MM.1S (cell line): ENCODE measurements around the gene KRT80.

Experiments used
- DNase-seq: peaks from one replicate; pipeline ENCODE4 v3.0.0-alpha.2; 2015
- H2AFZ ChIP-seq: fragments of 300-600 bp; sonication (generic); 2 replicates; pipeline ENCODE4 v1.6.0; 2016; ENCODE audit warnings: antibody characterized with exemption, low read length
- H3F3A ChIP-seq: fragments of 300-600 bp; sonication (generic); 2 replicates; pipeline ENCODE4 v1.6.1; 2016; ENCODE audit warnings: mild to moderate bottlenecking, antibody characterized with exemption, low read length, moderate library complexity, mixed read lengths; ENCODE audit not compliant: insufficient read depth
- H3K27ac ChIP-seq: fragments of 300-600 bp; sonication (generic); 2 replicates; pipeline ENCODE4 v1.5.1; 2016; ENCODE audit warnings: mild to moderate bottlenecking, low read length
- H3K27me3 ChIP-seq: fragments of 300-600 bp; sonication (generic); replicated peaks from 2 replicates; pipeline ENCODE4 v1.6.0; 2016; ENCODE audit warnings: low read length; ENCODE audit not compliant: insufficient read depth
- H3K36me3 ChIP-seq: fragments of 300-600 bp; sonication (generic); replicated peaks from 2 replicates; pipeline ENCODE4 v1.6.1; 2016; ENCODE audit warnings: mild to moderate bottlenecking, low read length, mixed read lengths; ENCODE audit not compliant: insufficient read depth
- H3K4me1 ChIP-seq: fragments of 300-600 bp; sonication (generic); 2 replicates; pipeline ENCODE4 v1.6.1; 2016; ENCODE audit warnings: low read length, mixed read lengths
- H3K4me2 ChIP-seq: fragments of 300-600 bp; sonication (generic); 2 replicates; pipeline ENCODE4 v1.6.0; 2016; ENCODE audit warnings: low read depth, low read length
- H3K4me3 ChIP-seq: fragments of 300-600 bp; sonication (generic); 2 replicates; pipeline ENCODE4 v1.5.1; 2016; ENCODE audit warnings: low read length, mixed read lengths
- H3K79me2 ChIP-seq: fragments of 300-600 bp; sonication (generic); 2 replicates; pipeline ENCODE4 v1.6.1; 2016; ENCODE audit warnings: mixed run types, low read length, mixed read lengths
- H3K9ac ChIP-seq: fragments of 300-600 bp; sonication (generic); 2 replicates; pipeline ENCODE4 v1.6.1; 2016; ENCODE audit warnings: low read length, mixed read lengths
- H3K9me2 ChIP-seq: fragments of 300-600 bp; sonication (generic); replicated peaks from 2 replicates; pipeline ENCODE4 v1.6.1; 2016; ENCODE audit warnings: mild to moderate bottlenecking, low read length, mixed read lengths; ENCODE audit not compliant: insufficient read depth
- H3K9me3 ChIP-seq: fragments of 300-600 bp; sonication (generic); replicated peaks from 2 replicates; pipeline ENCODE4 v1.6.1; 2016; ENCODE audit warnings: mild to moderate bottlenecking, low read length, mixed read lengths; ENCODE audit not compliant: insufficient read depth
- H4K20me1 ChIP-seq: fragments of 300-600 bp; sonication (generic); 2 replicates; pipeline ENCODE4 v1.6.1; 2016; ENCODE audit warnings: mild to moderate bottlenecking, low read length, moderate library complexity, mixed read lengths; ENCODE audit not compliant: insufficient read depth
- CTCF ChIP-seq: fragments of 300-600 bp; sonication (generic); IDR thresholded peaks from 2 replicates; pipeline ENCODE4 v1.5.1; 2016; ENCODE audit warnings: antibody characterized with exemption, low read length, mixed read lengths
- EZH2 ChIP-seq: fragments of 300-600 bp; sonication (generic); optimal IDR thresholded peaks from 2 replicates; pipeline ENCODE3; 2017; ENCODE audit warnings: low read depth, mild to moderate bottlenecking, antibody characterized with exemption, low read length, mixed read lengths
- EZH2phosphoT487 ChIP-seq: fragments of 300-600 bp; sonication (generic); IDR thresholded peaks from 2 replicates; pipeline ENCODE4 v1.6.1; 2018; ENCODE audit warnings: antibody characterized with exemption, low read length

KRT80 gene

GRCh38 chr12:52142431-52142830 is 49.4 kb downstream of the KRT80 start:
- Histone ChIP-seq H3K9me3 (no peaks in the 10 kb centered on the region), H3K27ac (no peak overlapping the region), H3K36me3 (no peaks in the 10 kb centered on the region), H4K20me1 (no peaks in the 10 kb centered on the region), H3K27me3 (peaks cover 36% of the 10 kb centered on the region), H2AFZ (no peak overlapping the region), H3K79me2 (no peaks in the 10 kb centered on the region), H3K4me1 (no peaks in the 10 kb centered on the region), H3K4me2 (no peak overlapping the region), H3K9ac (no peak overlapping the region), H3F3A (no peaks in the 10 kb centered on the region), H3K9me2 (no peaks in the 10 kb centered on the region), H3K4me3 (no peak overlapping the region)
- DNase-seq, result no peak
- no peak for TF ChIP-seq CTCF
- no peak for TF ChIP-seq EZH2
- TF ChIP-seq EZH2phosphoT487, result no peak

- H2AFZ ChIP-seq, result no peak overlapping the region
- DNase-seq, result no peak
- no peaks in the 10 kb centered on the region for H3K36me3 ChIP-seq
- no peaks in the 10 kb centered on the region for H3K9me2 ChIP-seq
- no peak overlapping the region for H3K4me3 ChIP-seq
- H3K9ac ChIP-seq, result no peak overlapping the region
- no peaks in the 10 kb centered on the region for H3K79me2 ChIP-seq
- peaks cover 39% of the 10 kb centered on the region for H3K27me3 ChIP-seq
- no peaks in the 10 kb centered on the region for H4K20me1 ChIP-seq
- no peak overlapping the region for H3K4me2 ChIP-seq
- no peaks in the 10 kb centered on the region for H3K4me1 ChIP-seq
- H3F3A ChIP-seq, result no peaks in the 10 kb centered on the region
- H3K27ac ChIP-seq, result no peak overlapping the region
- H3K9me3 ChIP-seq, result no peaks in the 10 kb centered on the region
- TF ChIP-seq EZH2, result no peak
- TF ChIP-seq EZH2phosphoT487, result no peak
- TF ChIP-seq CTCF, result no peak
Measured at GRCh38 chr12:52141875-52142274, 49.9 kb downstream of the KRT80 start.

GRCh38 chr12:52141306-52141705 is 50.5 kb downstream of the KRT80 start:
- no peak overlapping the region for H3K9ac ChIP-seq
- no peaks in the 10 kb centered on the region for H3K9me3 ChIP-seq
- H3K4me1 ChIP-seq, result no peaks in the 10 kb centered on the region
- no peaks in the 10 kb centered on the region for H4K20me1 ChIP-seq
- no peaks in the 10 kb centered on the region for H3K9me2 ChIP-seq
- no peak overlapping the region for H3K4me2 ChIP-seq
- TF ChIP-seq EZH2phosphoT487 (no peak), CTCF (no peak), EZH2 (no peak)
- peaks cover 44% of the 10 kb centered on the region for H3K27me3 ChIP-seq
- H3K36me3 ChIP-seq, result no peaks in the 10 kb centered on the region
- no peak overlapping the region for H3K4me3 ChIP-seq
- H3K27ac ChIP-seq, result no peak overlapping the region
- no peaks in the 10 kb centered on the region for H3K79me2 ChIP-seq
- DNase-seq, result no peak
- no peaks in the 10 kb centered on the region for H3F3A ChIP-seq
- no peak overlapping the region for H2AFZ ChIP-seq
